NCI-H2196 (cell line): ENCODE data around the gene ESRRG.

Experiments used
- DNase-seq: peaks from one replicate; lab custom pipeline; 2025; ENCODE audit not compliant: unreplicated experiment; lab: John Stamatoyannopoulos, UW

ESRRG gene

GRCh38 chr1:216723274-216723780 is at the start of gene ESRRG:
ESRRG (minus strand) TSS chr1:216723429; CDS start chr1:216723299, 130 bp downstream.
- peak; percentile 44 for DNase-seq

- DNase-seq, result no peak
These were observed 48.7 kb upstream of the ESRRG start for GRCh38 chr1:216771922-216772321.

GRCh38 chr1:216766633-216767327 is 43.6 kb upstream of the ESRRG start:
- DNase-seq, result no peak

GRCh38 chr1:216765346-216766300 is 42.4 kb upstream of the ESRRG start:
- DNase-seq, result no peak

- no peak for DNase-seq
These were observed 34.9 kb upstream of the ESRRG start for GRCh38 chr1:216758161-216758560.

GRCh38 chr1:216757110-216757509 is 33.9 kb upstream of the ESRRG start:
- no peak for DNase-seq

GRCh38 chr1:216750961-216751360 is 27.7 kb upstream of the ESRRG start:
- DNase-seq, result no peak

- peak; percentile 72 for DNase-seq
These were observed 26.9 kb upstream of the ESRRG start for GRCh38 chr1:216750031-216750627.

GRCh38 chr1:216749232-216749631 is 26.0 kb upstream of the ESRRG start:
- DNase-seq, result no peak

- no peak for DNase-seq
These were observed 19.4 kb upstream of the ESRRG start for GRCh38 chr1:216742625-216743024.

- DNase-seq, result no peak
These were observed 17.1 kb upstream of the ESRRG start for GRCh38 chr1:216740331-216740730.

- DNase-seq, result no peak
These were observed 16.6 kb upstream of the ESRRG start for GRCh38 chr1:216739793-216740192.

GRCh38 chr1:216732121-216732520 is 8.9 kb upstream of the ESRRG start:
- DNase-seq, result no peak

- DNase-seq, result no peak
These were observed 8.3 kb upstream of the ESRRG start for GRCh38 chr1:216731562-216731961.

GRCh38 chr1:216726435-216726834 is 3.2 kb upstream of the ESRRG start:
- no peak for DNase-seq

- DNase-seq, result no peak
These were observed 408 bp downstream of the ESRRG start for GRCh38 chr1:216722821-216723220.

- DNase-seq, result no peak
These were observed 1.4 kb downstream of the ESRRG start for GRCh38 chr1:216721863-216722262.

- no peak for DNase-seq
These were observed 2.2 kb downstream of the ESRRG start for GRCh38 chr1:216721062-216721461.

- DNase-seq, result no peak
These were observed 11.5 kb downstream of the ESRRG start for GRCh38 chr1:216711712-216712111.

- no peak for DNase-seq
These were observed 12.5 kb downstream of the ESRRG start for GRCh38 chr1:216710598-216711333.

GRCh38 chr1:216710055-216710454 is 13.2 kb downstream of the ESRRG start:
- DNase-seq, result no peak
